Body of pancreas (tissue), 4 donors: ENCODE data around the gene RIN3. TPM values are rescaled to one million over a fixed set of nuclear protein-coding genes. Genes with fewer than 3 reads are reported as not detected.

Source experiments
- ATAC-seq: fragments of 150-250 bp; one replicate; pipeline ENCODE4 v1.9.1; 2016
- DNase-seq, 4 donors: peaks; one replicate each; pipeline ENCODE4 v3.0.0-alpha.2; 2019
- H3K27ac ChIP-seq, 4 donors: fragments of 200-600 bp; sonication (generic); 1 replicate in 3 of 4; 2 replicates in 1 of 4; pipeline versions ENCODE4 v1.5.1 to v1.6.1; 2016 to 2019; ENCODE audit warnings: mild to moderate bottlenecking in 1 of 4, mixed read lengths in 1 of 4, moderate library complexity in 1 of 4
- H3K27me3 ChIP-seq, 2 donors: fragments of 200-600 bp; sonication (generic); one replicate each; pipeline ENCODE4 v1.6.0; 2016; ENCODE audit warnings: mild to moderate bottlenecking in 1 of 2
- H3K36me3 ChIP-seq, 2 donors: fragments of 200-600 bp; sonication (generic); replicated peaks in 1 of 2; 2 replicates each; pipeline ENCODE4 v1.5.1; 2016; ENCODE audit warnings: low read depth in 2 of 2; ENCODE audit not compliant: insufficient read depth in 1 of 2
- H3K4me1 ChIP-seq: fragments of 200-600 bp; sonication (generic); one replicate; pipeline ENCODE4 v1.6.0; 2016
- H3K4me3 ChIP-seq, 2 donors: fragments of 200-600 bp; sonication (generic); 1 replicate in 1 of 2; 2 replicates in 1 of 2; pipeline ENCODE4 v1.5.1; 2016 to 2019
- H3K9me3 ChIP-seq, 3 donors: fragments of 200-600 bp; sonication (generic); 1 replicate in 2 of 3; 2 replicates in 1 of 3; pipeline ENCODE4 v1.5.1; 2016
- CTCF ChIP-seq, 7 experiments: fragments of 450-650 bp in 4 of 7; fragments of 200-600 bp in 3 of 7; sonication (generic) in 3 of 7; IDR thresholded peaks; one replicate each; pipeline ENCODE4 v1.5.1; 2016 to 2019; ENCODE audit warnings: antibody characterized with exemption in 7 of 7
- POLR2A ChIP-seq, 3 donors: fragments of 450-650 bp; IDR thresholded peaks; one replicate each; pipeline ENCODE4 v1.6.1; 2016; ENCODE audit warnings: antibody characterized with exemption in 3 of 3, mild to moderate bottlenecking in 2 of 3
- WGBS, 2 donors: methylation state at CpG; one replicate each; pipeline ENCODE4 v1.1.5; 2017; 5-methylcytosine and 5-hydroxymethylcytosine counted together
- intact Hi-C: fragments of 100-400 bp; cut with DNase I; formaldehyde crosslinking; loops from one replicate; pipeline ENCODE4 v1.15.1; 2023
- total RNA-seq, 2 donors: library from RNA; depleted of rRNA; stranded (reverse); fragments of >200 nt; gene quantifications; one replicate each; pipeline ENCODE4 v1.1.0, GENCODE V29; 2016

The RIN3 gene
- total RNA-seq, 2 donors from 2014 or later: 2.6 to 3.3 TPM

- Histone ChIP-seq H3K9me3 (no peaks in the 10 kb centered on the region), H3K36me3 (no peaks in the 10 kb centered on the region), H3K4me1 (no peaks in the 10 kb centered on the region), H3K27ac (peak overlapping the region in 1 of 4 donors; percentile 41), H3K27me3 (no peaks in the 10 kb centered on the region), H3K4me3 (no peak overlapping the region)
- TF ChIP-seq CTCF (IDR thresholded peaks at IDR 0.05) (no peak), POLR2A (IDR thresholded peaks at IDR 0.05) (no peak)
- DNase-seq: no peak
- intact Hi-C loops: no loop called here
- no peak for ATAC-seq
- WGBS, 2 donors: 72 to 76% methylated on average over 9 of the region's 9 CpGs
Measured at GRCh38 chr14:92646952-92647796, 133.6 kb downstream of the RIN3 start.

GRCh38 chr14:92647797-92648279 lies 134.3 kb downstream of the RIN3 start:
- no peak for TF ChIP-seq CTCF (IDR thresholded peaks at IDR 0.05)
- no peak for TF ChIP-seq POLR2A (IDR thresholded peaks at IDR 0.05)
- H3K4me1 ChIP-seq: no peaks in the 10 kb centered on the region
- H3K9me3 ChIP-seq: no peaks in the 10 kb centered on the region
- no peaks in the 10 kb centered on the region for H3K27me3 ChIP-seq
- no peak for ATAC-seq
- intact Hi-C loops: no loop called here
- H3K4me3 ChIP-seq: no peak overlapping the region
- WGBS, 2 donors: 56 to 67% methylated on average over 4 of the region's 4 CpGs
- peak overlapping the region in 1 of 4 donors; percentile 41 for H3K27ac ChIP-seq
- H3K36me3 ChIP-seq: no peaks in the 10 kb centered on the region
- no peak for DNase-seq

GRCh38 chr14:92649066-92649465 lies 135.5 kb downstream of the RIN3 start:
- Histone ChIP-seq H3K4me1 (no peaks in the 10 kb centered on the region), H3K4me3 (no peak overlapping the region), H3K27ac (no peak overlapping the region), H3K36me3 (no peaks in the 10 kb centered on the region), H3K9me3 (no peaks in the 10 kb centered on the region), H3K27me3 (no peaks in the 10 kb centered on the region)
- 79 to 82% methylated on average over 7 of the region's 7 CpGs for WGBS, 2 donors
- TF ChIP-seq CTCF (IDR thresholded peaks at IDR 0.05) (no peak), POLR2A (IDR thresholded peaks at IDR 0.05) (no peak)
- no peak for ATAC-seq
- no peak for DNase-seq
- intact Hi-C loops: no loop called here

GRCh38 chr14:92649934-92650545 lies 136.5 kb downstream of the RIN3 start:
- peak in 1 of 3 donors; percentile 41 for TF ChIP-seq POLR2A (IDR thresholded peaks at IDR 0.05)
- TF ChIP-seq CTCF (IDR thresholded peaks at IDR 0.05): no peak
- H3K27me3 ChIP-seq: no peaks in the 10 kb centered on the region
- H3K9me3 ChIP-seq: no peaks in the 10 kb centered on the region
- no peak overlapping the region for H3K4me3 ChIP-seq
- H3K4me1 ChIP-seq: no peaks in the 10 kb centered on the region
- no peaks in the 10 kb centered on the region for H3K36me3 ChIP-seq
- 56 to 60% methylated on average over 12 to 17 of the region's 17 CpGs for WGBS, 2 donors
- no peak for ATAC-seq
- intact Hi-C loops: no loop called here
- peak in 3 of 4 donors; percentile 25 to 81 (median 35) for DNase-seq
- peak overlapping the region in 1 of 4 donors; percentile 61 for H3K27ac ChIP-seq
